Neural crest cell (in vitro differentiated cells): ENCODE measurements around the gene SLC2A6. TPM values are rescaled to one million over a fixed set of nuclear protein-coding genes. Genes with fewer than 3 reads are reported as not detected.

Experiments used
- DNase-seq: peaks from one replicate; pipeline ENCODE4 v3.0.0; 2021; ENCODE audit warnings: low read depth, mixed read lengths, low spot score
- H3K27ac Mint-ChIP-seq: one replicate; pipeline ENCODE4 v1.8.0; 2021; ENCODE audit warnings: mild to moderate bottlenecking, mixed read lengths; ENCODE audit not compliant: unreplicated experiment
- H3K27me3 Mint-ChIP-seq: 2 replicates; pipeline ENCODE4 v1.8.0; 2021; ENCODE audit warnings: low read depth, mild to moderate bottlenecking, mixed read lengths
- H3K36me3 Mint-ChIP-seq: 2 replicates; pipeline ENCODE4 v1.8.0; 2021; ENCODE audit warnings: low read depth, mild to moderate bottlenecking, mixed read lengths
- H3K4me1 Mint-ChIP-seq: 2 replicates; pipeline ENCODE4 v1.8.0; 2021; ENCODE audit warnings: mixed read lengths
- H3K4me3 Mint-ChIP-seq: one replicate; pipeline ENCODE4 v1.8.0; 2021; ENCODE audit warnings: mild to moderate bottlenecking, mixed read lengths
- H3K9me3 Mint-ChIP-seq: 2 replicates; pipeline ENCODE4 v1.8.0; 2021; ENCODE audit warnings: mixed read lengths
- total RNA-seq: library from RNA; stranded (reverse); gene quantifications from 2 replicates; pipeline ENCODE4 v1.2.1, GENCODE V29; 2021
- TF ChIP-seq, protein P1 (sequence below): fragments of 200-600 bp; sonication (generic); conservative IDR thresholded peaks from 2 replicates; pipeline ENCODE4 v1.5.0; 2021; ENCODE audit warnings: antibody characterized with exemption, mild to moderate bottlenecking

Gene SLC2A6
- total RNA-seq, 1 donor from 2014 or later, result 29.0 TPM

DNA sequence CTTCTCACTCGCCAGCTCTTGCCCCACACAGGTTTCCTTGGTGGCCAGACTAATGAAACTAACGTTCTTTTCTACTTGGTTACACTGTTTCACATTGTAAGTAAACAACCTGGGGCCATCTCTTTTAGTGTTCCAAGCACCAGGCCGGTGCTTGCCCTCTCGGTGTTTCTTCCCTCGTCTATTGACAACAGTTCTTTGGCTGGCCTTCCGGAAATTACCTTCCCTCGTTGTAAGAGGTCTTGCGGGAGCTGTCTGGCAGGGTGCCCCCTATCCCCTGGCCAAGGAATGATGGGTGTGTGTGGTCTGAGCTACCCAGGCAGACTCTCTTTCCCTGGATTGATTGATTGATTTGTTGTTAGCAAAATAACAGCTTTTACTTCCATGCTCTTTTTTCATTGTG is 46.8 kb upstream of the SLC2A6 start:
- Mint-ChIP-seq H3K27ac (no peak overlapping the region), H3K27me3 (peaks cover 14% of the 10 kb centered on the region), H3K9me3 (no peaks in the 10 kb centered on the region)

DNA sequence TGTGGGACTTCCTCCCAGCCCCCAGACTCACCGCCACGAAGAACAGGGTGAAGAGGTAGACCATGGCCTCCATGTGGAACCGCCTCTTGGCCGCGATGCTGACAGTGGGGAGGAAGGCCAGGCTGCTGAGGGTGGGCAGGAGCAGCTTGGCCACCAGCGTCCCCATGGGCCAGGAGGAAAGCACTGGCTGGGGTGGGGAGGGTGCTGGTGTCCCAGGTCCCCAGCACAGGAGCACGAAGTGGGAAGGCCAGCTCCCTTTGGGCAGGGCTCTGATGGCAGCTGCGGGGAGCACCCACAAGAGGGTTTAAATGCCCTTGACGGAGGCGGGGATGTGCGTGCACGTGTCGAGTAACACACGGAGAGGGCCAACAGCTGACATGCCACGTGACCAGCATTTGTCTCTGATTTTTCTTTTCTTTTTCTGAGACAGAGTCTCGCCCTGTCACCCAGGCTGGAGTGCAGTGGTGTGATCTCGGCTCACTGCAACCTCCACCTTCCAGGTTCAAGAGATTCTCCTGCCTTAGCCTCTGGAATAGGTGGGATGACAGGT is 45.9 kb upstream of the SLC2A6 start, which contains the start of gene MYMK:
TSS of gene MYMK (minus strand) at position 281 of the 550 bp plus-strand sequence. CDS start at position 166, 115 bp downstream.
- Mint-ChIP-seq H3K27me3 (peaks cover 14% of the 10 kb centered on the region), H3K9me3 (no peaks in the 10 kb centered on the region), H3K36me3 (no peaks in the 10 kb centered on the region), H3K4me3 (no peak within 1 kb of the TSS), H3K4me1 (peaks cover 17% of the 10 kb centered on the region), H3K27ac (no peak within 1 kb of the TSS)
- TF ChIP-seq, protein P1, sequence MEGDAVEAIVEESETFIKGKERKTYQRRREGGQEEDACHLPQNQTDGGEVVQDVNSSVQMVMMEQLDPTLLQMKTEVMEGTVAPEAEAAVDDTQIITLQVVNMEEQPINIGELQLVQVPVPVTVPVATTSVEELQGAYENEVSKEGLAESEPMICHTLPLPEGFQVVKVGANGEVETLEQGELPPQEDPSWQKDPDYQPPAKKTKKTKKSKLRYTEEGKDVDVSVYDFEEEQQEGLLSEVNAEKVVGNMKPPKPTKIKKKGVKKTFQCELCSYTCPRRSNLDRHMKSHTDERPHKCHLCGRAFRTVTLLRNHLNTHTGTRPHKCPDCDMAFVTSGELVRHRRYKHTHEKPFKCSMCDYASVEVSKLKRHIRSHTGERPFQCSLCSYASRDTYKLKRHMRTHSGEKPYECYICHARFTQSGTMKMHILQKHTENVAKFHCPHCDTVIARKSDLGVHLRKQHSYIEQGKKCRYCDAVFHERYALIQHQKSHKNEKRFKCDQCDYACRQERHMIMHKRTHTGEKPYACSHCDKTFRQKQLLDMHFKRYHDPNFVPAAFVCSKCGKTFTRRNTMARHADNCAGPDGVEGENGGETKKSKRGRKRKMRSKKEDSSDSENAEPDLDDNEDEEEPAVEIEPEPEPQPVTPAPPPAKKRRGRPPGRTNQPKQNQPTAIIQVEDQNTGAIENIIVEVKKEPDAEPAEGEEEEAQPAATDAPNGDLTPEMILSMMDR, result no peak
- no peak for DNase-seq

More for the DNA sequence above, 46.8 kb upstream of the SLC2A6 start:
- no peak overlapping the region for H3K4me3 Mint-ChIP-seq
- TF ChIP-seq, protein P1, result no peak
- DNase-seq, result no peak
- peaks cover 17% of the 10 kb centered on the region for H3K4me1 Mint-ChIP-seq
- H3K36me3 Mint-ChIP-seq, result no peaks in the 10 kb centered on the region

DNA sequence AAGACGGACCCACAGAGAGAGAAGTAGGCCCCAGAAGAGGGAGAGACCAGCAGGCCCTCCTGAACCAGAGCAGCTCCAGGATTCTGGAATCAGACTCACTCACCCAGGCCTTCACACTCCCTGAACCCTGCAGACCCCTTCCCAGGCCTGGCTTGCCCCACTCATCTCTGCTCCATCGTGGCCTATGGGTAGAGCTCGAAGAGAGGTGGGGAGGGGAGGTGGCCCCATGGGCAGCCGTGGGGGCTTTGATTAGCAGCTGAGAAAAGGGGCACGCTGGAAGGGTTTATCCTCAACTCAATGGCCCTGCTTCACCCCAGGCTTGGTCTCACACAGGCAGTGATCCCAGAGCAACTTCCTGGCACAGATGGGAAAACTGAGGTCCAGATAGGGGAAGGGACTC is 45.2 kb upstream of the SLC2A6 start:
- Mint-ChIP-seq H3K9me3 (no peaks in the 10 kb centered on the region), H3K27ac (no peak overlapping the region), H3K36me3 (no peaks in the 10 kb centered on the region), H3K27me3 (peaks cover 14% of the 10 kb centered on the region), H3K4me1 (peaks cover 17% of the 10 kb centered on the region), H3K4me3 (no peak overlapping the region)
- TF ChIP-seq, protein P1, result no peak
- DNase-seq, result no peak

DNA sequence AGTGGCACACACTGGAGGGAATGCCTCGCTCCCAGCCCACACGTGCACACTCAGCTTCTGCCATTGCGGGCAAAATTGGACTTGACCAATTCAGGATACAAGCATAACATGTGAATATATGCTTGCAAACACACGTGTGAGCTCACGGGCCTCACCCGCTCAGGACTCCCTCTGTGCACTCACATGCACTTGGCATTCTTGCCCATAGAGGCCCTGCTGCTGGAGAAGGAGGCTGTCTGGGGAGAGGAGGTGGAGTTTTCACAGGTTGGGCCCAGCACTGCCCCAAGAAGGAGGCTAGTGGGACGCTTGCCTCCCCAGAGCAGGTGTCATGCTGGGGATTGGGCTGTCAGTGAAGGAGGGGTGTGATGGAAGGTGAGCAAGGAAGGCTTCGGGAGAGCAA is 44.2 kb upstream of the SLC2A6 start:
- TF ChIP-seq, protein P1, result no peak
- DNase-seq, result no peak
- Mint-ChIP-seq H3K27me3 (peaks cover 14% of the 10 kb centered on the region), H3K27ac (peak overlapping the region; percentile 27), H3K4me1 (peaks cover 17% of the 10 kb centered on the region), H3K36me3 (no peaks in the 10 kb centered on the region), H3K9me3 (no peaks in the 10 kb centered on the region), H3K4me3 (no peak overlapping the region)

DNA sequence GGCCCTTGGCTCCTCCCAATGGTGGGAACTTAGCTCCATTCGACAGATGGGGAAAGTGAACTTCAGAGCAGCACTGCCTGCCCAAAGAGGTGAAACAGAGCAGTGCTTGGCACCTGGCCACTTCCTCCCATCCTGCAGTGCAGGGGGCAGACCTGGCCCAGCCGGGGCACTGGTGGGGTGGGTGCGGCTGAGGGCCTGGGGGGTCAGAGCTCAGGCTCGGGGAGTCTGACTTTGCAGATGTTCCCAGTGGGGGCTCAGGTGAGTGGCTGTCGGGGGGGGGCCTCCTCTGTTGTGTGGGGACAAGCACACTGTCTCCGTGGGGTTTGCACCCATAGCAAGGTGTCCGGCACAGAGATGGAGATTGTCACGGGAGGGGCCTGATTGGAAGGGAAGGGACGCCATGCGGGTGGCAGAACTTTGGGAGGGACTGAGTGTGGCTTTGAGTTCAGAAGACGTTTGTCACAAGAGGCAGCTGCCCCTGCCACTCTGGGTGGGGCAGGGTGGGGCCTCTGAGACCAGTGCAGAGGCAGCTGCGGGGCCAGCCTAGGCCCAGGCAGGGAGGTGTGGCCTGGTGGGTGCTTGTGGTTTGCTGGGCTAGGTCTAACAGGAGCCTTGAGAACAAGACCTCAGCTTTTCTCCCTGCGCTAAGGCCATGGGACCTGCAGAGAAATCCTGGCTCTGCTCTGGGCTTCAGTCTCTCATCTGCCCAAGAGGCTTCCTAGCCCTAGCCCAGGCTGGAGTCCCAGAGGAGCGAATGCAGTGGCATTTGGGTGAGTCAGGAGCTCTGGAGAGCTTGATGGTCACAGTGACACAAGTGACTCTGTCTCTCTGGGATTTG is 43.4 kb upstream of the SLC2A6 start:
- no peak for DNase-seq
- Mint-ChIP-seq H3K27ac (peak overlapping the region; percentile 27), H3K27me3 (peaks cover 10% of the 10 kb centered on the region), H3K4me3 (no peak overlapping the region), H3K4me1 (peaks cover 15% of the 10 kb centered on the region), H3K36me3 (no peaks in the 10 kb centered on the region), H3K9me3 (no peaks in the 10 kb centered on the region)
- TF ChIP-seq, protein P1, result no peak
